ENCODE measurements around the gene CPNE7.

DNA sequence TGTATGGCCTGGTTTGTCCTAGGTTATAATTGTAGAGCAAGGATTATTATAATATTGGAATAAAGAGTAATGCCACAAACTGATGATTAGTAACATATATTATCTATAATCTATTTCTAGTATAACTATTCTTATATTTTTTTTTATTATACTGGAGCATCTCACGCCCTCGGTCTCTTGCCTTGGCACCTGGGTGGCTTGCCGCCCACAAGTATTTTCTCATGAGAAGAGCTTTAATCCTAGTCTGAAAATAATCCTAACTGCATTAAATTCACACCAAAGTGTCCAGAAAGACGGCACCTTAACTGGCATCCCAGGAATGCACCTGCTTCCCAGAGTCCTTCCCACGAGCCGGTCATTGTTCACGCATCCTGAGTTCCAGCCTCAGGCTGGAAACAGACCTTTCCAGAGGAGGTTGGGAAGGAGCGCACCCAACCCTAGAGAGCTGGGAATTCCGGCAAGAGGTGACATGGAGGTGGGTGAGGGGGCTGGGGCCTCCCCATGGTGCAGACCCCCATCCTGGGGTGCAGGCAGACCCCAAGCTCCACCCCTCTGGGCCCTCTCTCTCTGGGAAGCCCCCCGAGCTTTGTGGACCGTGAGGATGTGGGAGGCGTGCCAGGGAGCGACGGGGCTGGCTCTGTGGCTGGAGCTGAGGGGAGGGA, 66.0 kb downstream of the CPNE7 start:
- TF ChIP-seq, protein P1, sequence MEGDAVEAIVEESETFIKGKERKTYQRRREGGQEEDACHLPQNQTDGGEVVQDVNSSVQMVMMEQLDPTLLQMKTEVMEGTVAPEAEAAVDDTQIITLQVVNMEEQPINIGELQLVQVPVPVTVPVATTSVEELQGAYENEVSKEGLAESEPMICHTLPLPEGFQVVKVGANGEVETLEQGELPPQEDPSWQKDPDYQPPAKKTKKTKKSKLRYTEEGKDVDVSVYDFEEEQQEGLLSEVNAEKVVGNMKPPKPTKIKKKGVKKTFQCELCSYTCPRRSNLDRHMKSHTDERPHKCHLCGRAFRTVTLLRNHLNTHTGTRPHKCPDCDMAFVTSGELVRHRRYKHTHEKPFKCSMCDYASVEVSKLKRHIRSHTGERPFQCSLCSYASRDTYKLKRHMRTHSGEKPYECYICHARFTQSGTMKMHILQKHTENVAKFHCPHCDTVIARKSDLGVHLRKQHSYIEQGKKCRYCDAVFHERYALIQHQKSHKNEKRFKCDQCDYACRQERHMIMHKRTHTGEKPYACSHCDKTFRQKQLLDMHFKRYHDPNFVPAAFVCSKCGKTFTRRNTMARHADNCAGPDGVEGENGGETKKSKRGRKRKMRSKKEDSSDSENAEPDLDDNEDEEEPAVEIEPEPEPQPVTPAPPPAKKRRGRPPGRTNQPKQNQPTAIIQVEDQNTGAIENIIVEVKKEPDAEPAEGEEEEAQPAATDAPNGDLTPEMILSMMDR (IDR thresholded peaks at IDR 0.05) = no peak
- TF ChIP-seq EZH2phosphoT487 (IDR thresholded peaks at IDR 0.05) = no peak
- no peak for TF ChIP-seq EZH2 (IDR thresholded peaks at IDR 0.05)
